Neural crest cell (in vitro differentiated cells): ENCODE measurements around the gene SMARCE1. TPM values are rescaled to one million over a fixed set of nuclear protein-coding genes. Genes with fewer than 3 reads are reported as not detected.

Experiments used
- DNase-seq: peaks from one replicate; pipeline ENCODE4 v3.0.0; 2021; ENCODE audit warnings: low read depth, mixed read lengths, low spot score
- H3K27ac Mint-ChIP-seq: one replicate; pipeline ENCODE4 v1.8.0; 2021; ENCODE audit warnings: mild to moderate bottlenecking, mixed read lengths; ENCODE audit not compliant: unreplicated experiment
- H3K27me3 Mint-ChIP-seq: 2 replicates; pipeline ENCODE4 v1.8.0; 2021; ENCODE audit warnings: low read depth, mild to moderate bottlenecking, mixed read lengths
- H3K36me3 Mint-ChIP-seq: 2 replicates; pipeline ENCODE4 v1.8.0; 2021; ENCODE audit warnings: low read depth, mild to moderate bottlenecking, mixed read lengths
- H3K4me1 Mint-ChIP-seq: 2 replicates; pipeline ENCODE4 v1.8.0; 2021; ENCODE audit warnings: mixed read lengths
- H3K4me3 Mint-ChIP-seq: one replicate; pipeline ENCODE4 v1.8.0; 2021; ENCODE audit warnings: mild to moderate bottlenecking, mixed read lengths
- H3K9me3 Mint-ChIP-seq: 2 replicates; pipeline ENCODE4 v1.8.0; 2021; ENCODE audit warnings: mixed read lengths
- CTCF ChIP-seq: fragments of 200-600 bp; sonication (generic); conservative IDR thresholded peaks from 2 replicates; pipeline ENCODE4 v1.5.0; 2021; ENCODE audit warnings: antibody characterized with exemption, mild to moderate bottlenecking
- total RNA-seq: library from RNA; stranded (reverse); gene quantifications from 2 replicates; pipeline ENCODE4 v1.2.1, GENCODE V29; 2021

SMARCE1 gene
- total RNA-seq, 1 donor from 2014 or later = 205 TPM

- Mint-ChIP-seq H3K4me3 (no peak overlapping the region), H3K4me1 (no peaks in the 10 kb centered on the region), H3K27ac (peak overlapping the region; percentile 54), H3K9me3 (peaks cover 3% of the 10 kb centered on the region), H3K27me3 (no peaks in the 10 kb centered on the region), H3K36me3 (no peaks in the 10 kb centered on the region)
- no peak for DNase-seq
- TF ChIP-seq CTCF = no peak
These were observed 48.8 kb downstream of the SMARCE1 start for GRCh38 chr17:40598619-40599467.

- no peak for TF ChIP-seq CTCF
- peaks cover 3% of the 10 kb centered on the region for H3K9me3 Mint-ChIP-seq
- H3K27me3 Mint-ChIP-seq = no peaks in the 10 kb centered on the region
- DNase-seq = no peak
- no peak overlapping the region for H3K27ac Mint-ChIP-seq
- H3K4me3 Mint-ChIP-seq = no peak overlapping the region
- H3K36me3 Mint-ChIP-seq = no peaks in the 10 kb centered on the region
- H3K4me1 Mint-ChIP-seq = no peaks in the 10 kb centered on the region
These were observed 49.4 kb downstream of the SMARCE1 start for GRCh38 chr17:40598301-40598618.

GRCh38 chr17:40597556-40598300, 49.9 kb downstream of the SMARCE1 start:
- Mint-ChIP-seq H3K36me3 (no peaks in the 10 kb centered on the region), H3K9me3 (peaks cover 3% of the 10 kb centered on the region), H3K4me3 (no peak overlapping the region), H3K27me3 (no peaks in the 10 kb centered on the region), H3K4me1 (no peaks in the 10 kb centered on the region), H3K27ac (no peak overlapping the region)
- DNase-seq = no peak
- no peak for TF ChIP-seq CTCF

- no peaks in the 10 kb centered on the region for H3K4me1 Mint-ChIP-seq
- H3K9me3 Mint-ChIP-seq = peaks cover 3% of the 10 kb centered on the region
- H3K36me3 Mint-ChIP-seq = no peaks in the 10 kb centered on the region
- no peak for DNase-seq
- no peak overlapping the region for H3K4me3 Mint-ChIP-seq
- H3K27ac Mint-ChIP-seq = no peak overlapping the region
- no peaks in the 10 kb centered on the region for H3K27me3 Mint-ChIP-seq
- TF ChIP-seq CTCF = no peak
These were observed 50.5 kb downstream of the SMARCE1 start for GRCh38 chr17:40597156-40597555.

- no peak overlapping the region for H3K27ac Mint-ChIP-seq
- H3K36me3 Mint-ChIP-seq = no peaks in the 10 kb centered on the region
- H3K4me1 Mint-ChIP-seq = no peaks in the 10 kb centered on the region
- no peaks in the 10 kb centered on the region for H3K27me3 Mint-ChIP-seq
- peaks cover 3% of the 10 kb centered on the region for H3K9me3 Mint-ChIP-seq
- H3K4me3 Mint-ChIP-seq = no peak overlapping the region
- no peak for TF ChIP-seq CTCF
- DNase-seq = no peak
These were observed 51.2 kb downstream of the SMARCE1 start for GRCh38 chr17:40596261-40596919.
